ENCODE data around the gene PKP1. TPM values are rescaled to one million over a fixed set of nuclear protein-coding genes. Genes with fewer than 3 reads are reported as not detected.

The PKP1 gene
- total RNA-seq, 1 experiment from 2014 or later, result 0.30 TPM

DNA sequence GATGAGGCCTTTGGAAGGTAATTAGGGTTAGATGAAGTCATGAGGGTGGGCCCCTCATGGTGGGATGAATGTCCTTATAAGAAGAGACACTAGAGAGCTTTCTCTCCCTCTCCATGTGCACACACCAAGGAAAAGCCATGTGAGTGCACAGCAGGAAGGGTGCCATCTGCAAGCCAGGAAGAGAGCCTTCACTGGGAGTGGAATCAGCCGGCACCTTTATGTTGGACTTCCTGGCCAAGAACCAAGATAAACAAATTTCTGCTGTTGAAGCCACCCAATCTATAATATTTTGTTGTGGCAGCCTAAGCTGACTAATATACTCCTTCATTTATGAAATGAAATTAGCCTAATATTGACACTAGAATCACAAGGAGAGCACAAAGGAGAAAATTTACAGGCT is 38.2 kb upstream of the PKP1 start:
- H3K9me3 Mint-ChIP-seq (ENCODE audit: unreplicated experiment), result no peaks in the 10 kb centered on the region
- H3K36me3 Mint-ChIP-seq (ENCODE audit: insufficient read depth, unreplicated experiment), result no peaks in the 10 kb centered on the region
- H3K27ac Mint-ChIP-seq (ENCODE audit: low read depth, unreplicated experiment), result no peak overlapping the region
- H3K4me3 Mint-ChIP-seq (ENCODE audit: unreplicated experiment), result no peak overlapping the region
- no peak for DNase-seq (ENCODE audit: unreplicated experiment)
- TF ChIP-seq, protein P1, sequence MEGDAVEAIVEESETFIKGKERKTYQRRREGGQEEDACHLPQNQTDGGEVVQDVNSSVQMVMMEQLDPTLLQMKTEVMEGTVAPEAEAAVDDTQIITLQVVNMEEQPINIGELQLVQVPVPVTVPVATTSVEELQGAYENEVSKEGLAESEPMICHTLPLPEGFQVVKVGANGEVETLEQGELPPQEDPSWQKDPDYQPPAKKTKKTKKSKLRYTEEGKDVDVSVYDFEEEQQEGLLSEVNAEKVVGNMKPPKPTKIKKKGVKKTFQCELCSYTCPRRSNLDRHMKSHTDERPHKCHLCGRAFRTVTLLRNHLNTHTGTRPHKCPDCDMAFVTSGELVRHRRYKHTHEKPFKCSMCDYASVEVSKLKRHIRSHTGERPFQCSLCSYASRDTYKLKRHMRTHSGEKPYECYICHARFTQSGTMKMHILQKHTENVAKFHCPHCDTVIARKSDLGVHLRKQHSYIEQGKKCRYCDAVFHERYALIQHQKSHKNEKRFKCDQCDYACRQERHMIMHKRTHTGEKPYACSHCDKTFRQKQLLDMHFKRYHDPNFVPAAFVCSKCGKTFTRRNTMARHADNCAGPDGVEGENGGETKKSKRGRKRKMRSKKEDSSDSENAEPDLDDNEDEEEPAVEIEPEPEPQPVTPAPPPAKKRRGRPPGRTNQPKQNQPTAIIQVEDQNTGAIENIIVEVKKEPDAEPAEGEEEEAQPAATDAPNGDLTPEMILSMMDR (IDR thresholded peaks at IDR 0.05; ENCODE audit: unreplicated experiment), result no peak
- ChIA-PET CTCF (interaction anchor here (0.8 to 7.4 kb wide), 5 partner anchors 9 to 493 kb away, joined by 3 to 62 read pairs (median 6); no protein-coding TSS in a partner anchor), POLR2A (interaction anchor here (0.7 to 1.4 kb wide), 5 partner anchors 9 to 246 kb away, joined by 3 to 6 read pairs (median 3); no protein-coding TSS in a partner anchor)
- no TSS peak for BruUV-seq (replicated peaks)
- H3K4me1 Mint-ChIP-seq (ENCODE audit: insufficient read depth, unreplicated experiment), result peaks cover 7% of the 10 kb centered on the region
- peaks cover 33% of the 10 kb centered on the region for H3K27me3 Mint-ChIP-seq (ENCODE audit: insufficient read depth, unreplicated experiment)
- intact Hi-C loops (cut with micrococcal nuclease), result no loop called here

DNA sequence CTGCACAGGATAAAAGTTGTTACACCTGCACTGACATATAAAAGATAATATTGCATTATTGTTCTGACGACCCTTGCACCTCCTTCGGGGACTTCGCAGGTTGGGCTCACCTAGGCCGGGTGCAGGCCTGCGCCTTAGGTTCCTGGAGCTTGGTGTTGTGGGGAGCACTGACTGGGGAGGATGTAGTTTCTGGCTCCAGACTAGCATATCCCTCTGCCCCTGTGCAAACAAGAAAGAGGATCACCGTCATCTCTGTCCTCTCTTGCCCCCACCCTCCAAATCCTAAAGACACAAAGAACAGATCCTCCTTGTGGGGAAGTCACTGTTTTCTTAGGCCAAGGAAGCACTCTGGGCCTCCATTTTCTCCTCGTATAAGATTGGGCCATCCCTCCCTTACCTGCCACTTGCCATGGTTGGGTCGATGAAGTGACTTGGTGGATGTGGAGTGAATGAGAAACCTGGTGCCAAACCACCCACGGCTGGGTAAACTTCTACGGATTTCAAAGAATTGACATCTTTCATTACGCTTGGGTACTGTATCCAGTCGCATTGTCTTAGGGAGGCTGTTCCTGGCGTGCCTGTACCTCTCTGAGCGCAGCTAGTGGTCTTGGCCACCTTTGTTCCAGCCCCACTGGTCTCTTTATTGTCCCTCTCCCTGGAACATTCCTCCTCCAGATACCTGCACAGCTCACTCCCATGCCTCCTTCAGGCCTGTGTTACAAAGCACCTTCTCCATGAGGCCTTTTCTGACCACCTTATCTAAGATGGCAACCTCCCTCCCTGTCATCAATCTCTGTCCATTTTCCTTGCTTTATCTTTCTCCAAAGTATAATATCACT is 34.4 kb upstream of the PKP1 start:
- H3K36me3 Mint-ChIP-seq (ENCODE audit: insufficient read depth, unreplicated experiment), result no peaks in the 10 kb centered on the region
- TF ChIP-seq, protein P1 (IDR thresholded peaks at IDR 0.05; ENCODE audit: unreplicated experiment), result no peak
- H3K27me3 Mint-ChIP-seq (ENCODE audit: insufficient read depth, unreplicated experiment), result no peaks in the 10 kb centered on the region
- intact Hi-C loops (cut with micrococcal nuclease), result no loop called here
- no peaks in the 10 kb centered on the region for H3K9me3 Mint-ChIP-seq (ENCODE audit: unreplicated experiment)
- ChIA-PET CTCF (interaction anchor here (0.6 to 8.7 kb wide), 6 partner anchors 11 to 166 kb away, joined by 3 to 550 read pairs (median 6); no protein-coding TSS in a partner anchor), POLR2A (interaction anchor here (2.0 kb wide), 1 partner anchor 62 kb away, joined by 4 read pairs; no protein-coding TSS in a partner anchor)
- no TSS peak for BruUV-seq (replicated peaks)
- H3K27ac Mint-ChIP-seq (ENCODE audit: low read depth, unreplicated experiment), result no peak overlapping the region
- peaks cover 7% of the 10 kb centered on the region for H3K4me1 Mint-ChIP-seq (ENCODE audit: insufficient read depth, unreplicated experiment)
- no peak overlapping the region for H3K4me3 Mint-ChIP-seq (ENCODE audit: unreplicated experiment)
- DNase-seq (ENCODE audit: unreplicated experiment), result no peak

DNA sequence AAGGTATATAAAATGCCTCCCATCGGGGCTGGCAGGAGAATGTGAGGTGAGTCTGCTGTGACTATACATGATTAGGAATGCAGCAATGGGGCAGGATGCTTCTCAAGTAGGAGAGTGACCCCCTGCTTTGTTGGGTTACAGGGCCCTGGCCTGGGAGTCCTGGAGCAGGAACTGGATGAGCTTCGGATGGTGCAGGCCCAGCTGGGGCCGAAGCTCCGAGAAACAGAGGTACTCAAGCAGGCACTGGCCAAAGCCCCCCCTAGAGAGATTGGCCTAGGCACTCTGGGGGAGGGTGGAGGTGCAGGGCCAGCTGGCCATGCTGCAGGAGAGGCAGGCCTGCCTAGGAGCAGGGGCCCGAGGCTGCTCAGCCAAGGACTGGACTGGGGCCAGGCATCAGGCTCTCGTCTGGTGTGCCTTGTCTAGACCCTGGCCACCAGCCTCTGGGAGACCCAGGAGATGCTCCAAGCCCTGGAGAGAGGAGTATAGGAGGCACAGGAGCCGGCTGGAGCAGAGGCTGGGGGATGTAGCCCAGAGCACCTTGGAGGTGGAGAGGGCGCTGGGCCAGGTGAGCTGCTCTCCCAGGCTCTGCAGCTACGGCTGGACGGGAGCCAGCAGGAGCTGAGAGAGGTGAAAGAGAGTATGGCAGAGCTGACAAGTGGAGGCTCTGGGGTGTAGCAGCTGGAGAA is 32.8 kb upstream of the PKP1 start:
- intact Hi-C loops (cut with micrococcal nuclease), result no loop called here

More for the DNA sequence above, 32.8 kb upstream of the PKP1 start:
- H3K36me3 Mint-ChIP-seq (ENCODE audit: insufficient read depth, unreplicated experiment), result no peaks in the 10 kb centered on the region
- DNase-seq (ENCODE audit: unreplicated experiment), result no peak
- ChIA-PET POLR2A (interaction anchor here (1.2 to 2.0 kb wide), 2 partner anchors 61 to 103 kb away, joined by 4 to 5 read pairs; no protein-coding TSS in a partner anchor), CTCF (interaction anchor here (0.7 to 8.7 kb wide), 9 partner anchors 8 to 241 kb away, joined by 3 to 550 read pairs (median 3); no protein-coding TSS in a partner anchor)
- BruUV-seq (replicated peaks), result no TSS peak
- H3K27ac Mint-ChIP-seq (ENCODE audit: low read depth, unreplicated experiment), result no peak overlapping the region
- no peaks in the 10 kb centered on the region for H3K9me3 Mint-ChIP-seq (ENCODE audit: unreplicated experiment)
- H3K27me3 Mint-ChIP-seq (ENCODE audit: insufficient read depth, unreplicated experiment), result no peaks in the 10 kb centered on the region
- TF ChIP-seq, protein P1 (IDR thresholded peaks at IDR 0.05; ENCODE audit: unreplicated experiment), result no peak
- H3K4me1 Mint-ChIP-seq (ENCODE audit: insufficient read depth, unreplicated experiment), result no peaks in the 10 kb centered on the region
- H3K4me3 Mint-ChIP-seq (ENCODE audit: unreplicated experiment), result no peak overlapping the region

Data from MCF 10A (cell line).